K562 (cell line): ENCODE results near the gene COL5A1. TPM values are rescaled to one million over a fixed set of nuclear protein-coding genes. Genes with fewer than 3 reads are reported as not detected.

Experiments used
- ATAC-seq: fragments of 200-7000 bp; cut with Tn5 transposase; 3 replicates; pipeline ENCODE4 v1.9.1; 2020; ENCODE audit warnings: moderate library complexity
- BruUV-seq: library from RNA; stranded (reverse); fragments of 400-500 nt; replicated peaks from 2 replicates; lab custom pipeline; 2021; lab: Mats Ljungman, UMichigan
- CTCF ChIA-PET: fragments of 300-600 bp; formaldehyde crosslinking; extraction: SDS; loops from one replicate; lab custom pipeline; 2021; ENCODE audit warnings: low intra/inter-chr PET ratio; lab: Yijun Ruan, JAX
- POLR2A ChIA-PET: fragments of 300-600, 350-650 bp; sonication (Branson Sonifier 250); formaldehyde crosslinking; extraction: SDS; loops from one replicate; lab custom pipeline; 2021; ENCODE audit warnings: antibody characterized with exemption, inconsistent platforms; lab: Yijun Ruan, JAX
- DNase-seq, 4 experiments: peaks; one replicate each; pipeline versions ENCODE4 v3.0.0 to v3.0.0-alpha.2; 2011 to 2018; ENCODE audit warnings: low spot score in 3 of 4, mixed read lengths in 3 of 4; ENCODE audit errors: extremely low read depth in 1 of 4
- FAIRE-seq: peaks from 2 replicates; lab custom pipeline; 2011; peaks lifted over from hg19 to GRCh38; lab: Jason Lieb, UNC
- H2AFZ ChIP-seq: 2 replicates; pipeline ENCODE4 v1.6.0; 2011; ENCODE audit warnings: low read depth, low read length, control low read depth, inconsistent platforms
- H3K27ac ChIP-seq: fragments of 200-600 bp; 3 replicates; pipeline ENCODE4 v1.8.0; 2011; ENCODE audit warnings: low read depth, mild to moderate bottlenecking, control low read depth, inconsistent platforms, low read length, moderate library complexity, mixed read lengths; ENCODE audit errors: extremely low read depth
- H3K27me3 ChIP-seq, 2 experiments: fragments of 300-600 bp in 1 of 2; 2 replicates in 1 of 2; 3 replicates in 1 of 2; pipeline versions ENCODE4 v1.6.0 to v1.8.0; 2011; ENCODE audit warnings: inconsistent platforms in 2 of 2, low read length in 2 of 2, mild to moderate bottlenecking in 1 of 2, mixed read lengths in 1 of 2, moderate library complexity in 1 of 2; ENCODE audit not compliant: control insufficient read depth in 2 of 2, insufficient read depth in 2 of 2
- H3K36me3 ChIP-seq: fragments of 300-600 bp; 3 replicates; pipeline ENCODE4 v1.8.0; 2011; ENCODE audit warnings: mild to moderate bottlenecking, low read length, inconsistent platforms; ENCODE audit not compliant: control insufficient read depth, insufficient read depth
- H3K4me1 ChIP-seq, 2 experiments: fragments of 200-600 bp in 1 of 2; replicated peaks in 1 of 2; 2 replicates in 1 of 2; 3 replicates in 1 of 2; pipeline versions ENCODE4 v1.5.1 to v1.8.0; 2011; ENCODE audit warnings: inconsistent platforms in 2 of 2, low read length in 2 of 2, mild to moderate bottlenecking in 1 of 2, mixed read lengths in 1 of 2, moderate library complexity in 1 of 2; ENCODE audit not compliant: control insufficient read depth in 2 of 2, insufficient read depth in 2 of 2
- H3K4me2 ChIP-seq: 2 replicates; pipeline ENCODE4 v1.6.1; 2011; ENCODE audit warnings: low read length, control low read depth, inconsistent platforms, mixed read lengths; ENCODE audit not compliant: insufficient read depth
- H3K4me3 ChIP-seq: fragments of 200-600 bp; sonication (generic), shearing (Covaris generic); 2 replicates; pipeline ENCODE4 v1.5.1; 2016; ENCODE audit warnings: control low read depth, inconsistent platforms
- H3K79me2 ChIP-seq: fragments of 200-600 bp; 3 replicates; pipeline ENCODE4 v1.8.0; 2011; ENCODE audit warnings: low read length, inconsistent platforms; ENCODE audit not compliant: control insufficient read depth, insufficient read depth
- H3K9ac ChIP-seq, 2 experiments: 2 replicates each; pipeline versions ENCODE4 v1.6.0 to v1.6.1; 2011; ENCODE audit warnings: low read depth in 2 of 2, low read length in 2 of 2, control low read depth in 1 of 2, inconsistent platforms in 1 of 2, mild to moderate bottlenecking in 1 of 2, mixed read lengths in 1 of 2; ENCODE audit not compliant: insufficient read depth in 1 of 2
- H3K9me1 ChIP-seq: one replicate; pipeline ENCODE4 v1.6.0; 2011; ENCODE audit warnings: inconsistent platforms, mild to moderate bottlenecking, low read length, moderate library complexity; ENCODE audit not compliant: control insufficient read depth, insufficient read depth
- H3K9me3 ChIP-seq: replicated peaks from 2 replicates; pipeline ENCODE4 v1.5.1; 2011; ENCODE audit warnings: low read depth, low read length, inconsistent platforms; ENCODE audit not compliant: control insufficient read depth, insufficient read depth
- H4K20me1 ChIP-seq: replicated peaks from 2 replicates; pipeline ENCODE4 v1.6.1; 2011; ENCODE audit warnings: low read length, inconsistent platforms, mixed read lengths; ENCODE audit not compliant: control insufficient read depth, insufficient read depth
- FOXM1 ChIP-seq, 2 experiments: fragments of 450-650 bp in 1 of 2; sonication (generic) in 1 of 2; formaldehyde crosslinking in 1 of 2; IDR thresholded peaks; 2 replicates each; pipeline versions ENCODE4 v1.6.1 to v1.9.0; 2017 to 2022; ENCODE audit warnings: low read depth in 2 of 2, mild to moderate bottlenecking in 2 of 2, missing genetic modification reagents in 1 of 2, moderate library complexity in 1 of 2
- JUND ChIP-seq, 2 experiments: IDR thresholded peaks; 2 replicates in 1 of 2; 3 replicates in 1 of 2; pipeline ENCODE4 v1.6.1; 2011; ENCODE audit warnings: borderline replicate concordance in 2 of 2, low read depth in 2 of 2, low read length in 2 of 2, improper control_type of control experiment in 1 of 2, missing biosample characterization in 1 of 2, missing genetic modification characterization in 1 of 2, missing genetic modification reagents in 1 of 2
- KLF16 ChIP-seq: IDR thresholded peaks from 2 replicates; pipeline ENCODE4 v1.6.1; 2016; ENCODE audit warnings: antibody characterized with exemption
- MTA3 ChIP-seq: fragments of 450-650 bp; formaldehyde crosslinking; IDR thresholded peaks from 2 replicates; pipeline ENCODE4 v1.6.1; 2017; ENCODE audit warnings: mild to moderate bottlenecking, borderline replicate concordance
- NCOA2 ChIP-seq, 2 experiments: fragments of 450-650 bp; IDR thresholded peaks; 2 replicates each; pipeline ENCODE4 v1.6.1; 2018; ENCODE audit warnings: mild to moderate bottlenecking in 2 of 2, moderate library complexity in 1 of 2; ENCODE audit not compliant: partially characterized antibody in 2 of 2
- NUFIP1 ChIP-seq: fragments of 450-650 bp; IDR thresholded peaks from 2 replicates; pipeline ENCODE4 v1.6.1; 2018; ENCODE audit not compliant: partially characterized antibody
- RBM14 ChIP-seq: fragments of 200-400 bp; formaldehyde crosslinking; IDR thresholded peaks from 2 replicates; pipeline ENCODE4 v1.6.1; 2018; ENCODE audit warnings: low read depth, mild to moderate bottlenecking, low read length, moderate library complexity, borderline replicate concordance; ENCODE audit not compliant: insufficient read depth
- ZNF121 ChIP-seq: sonication (generic); formaldehyde crosslinking; conservative IDR thresholded peaks from 2 replicates; pipeline ENCODE4 v1.8.0; 2022; ENCODE audit warnings: missing genetic modification reagents
- ZNF217 ChIP-seq: sonication (generic); formaldehyde crosslinking; IDR thresholded peaks from 2 replicates; pipeline ENCODE4 v1.8.0; 2022; ENCODE audit warnings: mild to moderate bottlenecking, missing genetic modification reagents
- ZNF253 ChIP-seq: fragments of 250-450 bp; sonication (Bioruptor Pico); conservative IDR thresholded peaks from 2 replicates; pipeline ENCODE4 v1.6.1; 2021; ENCODE audit warnings: mild to moderate bottlenecking
- ZSCAN32 ChIP-seq: fragments of 450-650 bp; formaldehyde crosslinking; IDR thresholded peaks from 2 replicates; pipeline ENCODE4 v1.4.0; 2020; ENCODE audit warnings: mild to moderate bottlenecking, moderate library complexity
- WGBS: fragments of 100-300 bp; shearing (Covaris generic); methylation state at CpG from one replicate; pipeline ENCODE4 v1.1.6; 2016; ENCODE audit warnings: low coverage, mixed read lengths; ENCODE audit not compliant: insufficient coverage; ENCODE audit errors: missing lambda C conversion rate; 5-methylcytosine and 5-hydroxymethylcytosine counted together
- in situ Hi-C: fragments of 300-500 bp; cut with MboI; formaldehyde crosslinking; loops from 4 replicates; pipeline ENCODE4 v1.15.0; 2018; ENCODE audit warnings: inconsistent platforms, mixed read lengths
- intact Hi-C: fragments of 100-400 bp; cut with micrococcal nuclease; formaldehyde crosslinking; loops from 2 replicates; pipeline ENCODE4 v1.14.2; 2022
- polyA plus RNA-seq, 8 experiments: library from polyadenylated mRNA; depleted of rRNA in 4 of 8; stranded (reverse) in 5 of 8; unstranded in 3 of 8; fragments of >200 nt; fragmentation: Nextera tagmentation in 2 of 8; fragmentation: Illumina TruSeq in 1 of 8; extraction: Ambion mirVana in 2 of 8; extraction: Trizol in 1 of 8; gene quantifications; 2 replicates each; pipeline versions ENCODE4 v1.2.1 to v1.2.3, GENCODE V29; 2011 to 2014; ENCODE audit warnings: inconsistent platforms in 1 of 8, missing spikeins in 1 of 8
- total RNA-seq, 7 experiments: library from RNA; depleted of rRNA in 6 of 7; stranded (reverse); fragments of >200 nt in 6 of 7; fragmentation: Illumina TruSeq in 2 of 7; extraction: Trizol in 2 of 7; gene quantifications; 2 replicates each; pipeline versions ENCODE4 v1.2.1 to v1.2.3, GENCODE V29; 2011 to 2021; ENCODE audit warnings: low replicate concordance in 1 of 7
- TF ChIP-seq, protein P1 (sequence below): fragments of 450-650 bp; IDR thresholded peaks from 2 replicates; pipeline ENCODE4 v1.7.1; 2018; ENCODE audit warnings: mild to moderate bottlenecking, low read depth; ENCODE audit not compliant: partially characterized antibody
- TF ChIP-seq, protein P2 (sequence below): fragments of 450-650 bp; formaldehyde crosslinking; IDR thresholded peaks from 2 replicates; pipeline ENCODE4 v1.4.0; 2020; ENCODE audit warnings: mild to moderate bottlenecking
- TF ChIP-seq, protein P3 (sequence below): fragments of 450-650 bp; IDR thresholded peaks from 2 replicates; pipeline ENCODE4 v1.6.1; 2016; ENCODE audit warnings: mild to moderate bottlenecking

Gene COL5A1
- total and polyA plus RNA-seq, 9 of the 15 experiments (the other 6 are each of a cell fraction or from before 2014, with no cell fraction given) = under 0.01 to 0.13 (median 0.04) TPM; not detected in 6

DNA sequence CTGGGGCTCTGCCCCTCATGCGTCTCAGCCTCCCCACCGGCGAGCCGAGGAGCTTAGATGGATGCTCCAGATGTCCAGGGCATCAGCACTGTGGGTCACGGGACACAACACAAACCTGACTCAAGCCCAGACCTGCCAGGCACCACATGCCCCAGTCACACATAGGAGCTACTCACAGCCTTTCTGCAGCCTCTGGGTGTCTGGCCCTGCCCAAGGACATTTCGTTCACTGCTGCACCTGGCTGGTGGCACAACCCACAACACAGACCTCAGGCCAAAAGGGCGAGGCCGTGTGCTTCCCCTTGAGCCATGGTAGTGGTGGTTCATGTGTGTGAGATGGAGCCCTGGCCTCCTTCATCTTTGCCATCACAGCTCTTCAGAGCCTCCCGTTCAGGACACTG is 149.4 kb downstream of the COL5A1 start:
- intact Hi-C loops (no loop called here), in situ Hi-C loops (no loop called here)
- Histone ChIP-seq H3K27ac (no peak overlapping the region), H3K9ac (no peak overlapping the region), H3K79me2 (no peaks in the 10 kb centered on the region), H3K4me3 (no peak overlapping the region), H3K27me3 (peaks cover 11 to 44% of the 10 kb centered on the region in 2 experiments), H2AFZ (no peak overlapping the region), H3K9me3 (no peaks in the 10 kb centered on the region), H3K9me1 (no peaks in the 10 kb centered on the region), H3K4me1 (no peaks in the 10 kb centered on the region), H3K36me3 (no peaks in the 10 kb centered on the region), H3K4me2 (no peak overlapping the region), H4K20me1 (no peaks in the 10 kb centered on the region)
- FAIRE-seq = no peak
- ChIA-PET CTCF (no interaction called here), POLR2A (no interaction called here)
- ATAC-seq = no peak
- no peak for DNase-seq
- WGBS = 0% methylated on average over 9 of the region's 9 CpGs
- TF ChIP-seq ZNF253 (CRISPR knock-in tag) (no peak), NCOA2 (IDR thresholded peaks at IDR 0.05; ENCODE audit: partially characterized antibody in 2 of 2) (no peak), NUFIP1 (no peak), MTA3 (no peak), FOXM1 (IDR thresholded peaks at IDR 0.05; ENCODE audit: low read depth) (no peak), FOXM1 (CRISPR knock-in tag; IDR thresholded peaks at IDR 0.05; ENCODE audit: low read depth) (no peak), ZSCAN32 (CRISPR knock-in tag) (no peak), JUND (IDR thresholded peaks at IDR 0.05; ENCODE audit: borderline replicate concordance, low read depth, low read length) (no peak), JUND (tag; IDR thresholded peaks at IDR 0.05; ENCODE audit: borderline replicate concordance, low read depth, low read length) (no peak), RBM14 (no peak), KLF16 (no peak), ZNF121 (CRISPR knock-in tag) (no peak), ZNF217 (CRISPR knock-in tag) (no peak)
- TF ChIP-seq, protein P1, sequence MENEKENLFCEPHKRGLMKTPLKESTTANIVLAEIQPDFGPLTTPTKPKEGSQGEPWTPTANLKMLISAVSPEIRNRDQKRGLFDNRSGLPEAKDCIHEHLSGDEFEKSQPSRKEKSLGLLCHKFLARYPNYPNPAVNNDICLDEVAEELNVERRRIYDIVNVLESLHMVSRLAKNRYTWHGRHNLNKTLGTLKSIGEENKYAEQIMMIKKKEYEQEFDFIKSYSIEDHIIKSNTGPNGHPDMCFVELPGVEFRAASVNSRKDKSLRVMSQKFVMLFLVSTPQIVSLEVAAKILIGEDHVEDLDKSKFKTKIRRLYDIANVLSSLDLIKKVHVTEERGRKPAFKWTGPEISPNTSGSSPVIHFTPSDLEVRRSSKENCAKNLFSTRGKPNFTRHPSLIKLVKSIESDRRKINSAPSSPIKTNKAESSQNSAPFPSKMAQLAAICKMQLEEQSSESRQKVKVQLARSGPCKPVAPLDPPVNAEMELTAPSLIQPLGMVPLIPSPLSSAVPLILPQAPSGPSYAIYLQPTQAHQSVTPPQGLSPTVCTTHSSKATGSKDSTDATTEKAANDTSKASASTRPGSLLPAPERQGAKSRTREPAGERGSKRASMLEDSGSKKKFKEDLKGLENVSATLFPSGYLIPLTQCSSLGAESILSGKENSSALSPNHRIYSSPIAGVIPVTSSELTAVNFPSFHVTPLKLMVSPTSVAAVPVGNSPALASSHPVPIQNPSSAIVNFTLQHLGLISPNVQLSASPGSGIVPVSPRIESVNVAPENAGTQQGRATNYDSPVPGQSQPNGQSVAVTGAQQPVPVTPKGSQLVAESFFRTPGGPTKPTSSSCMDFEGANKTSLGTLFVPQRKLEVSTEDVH = no peak
- TF ChIP-seq, protein P2, sequence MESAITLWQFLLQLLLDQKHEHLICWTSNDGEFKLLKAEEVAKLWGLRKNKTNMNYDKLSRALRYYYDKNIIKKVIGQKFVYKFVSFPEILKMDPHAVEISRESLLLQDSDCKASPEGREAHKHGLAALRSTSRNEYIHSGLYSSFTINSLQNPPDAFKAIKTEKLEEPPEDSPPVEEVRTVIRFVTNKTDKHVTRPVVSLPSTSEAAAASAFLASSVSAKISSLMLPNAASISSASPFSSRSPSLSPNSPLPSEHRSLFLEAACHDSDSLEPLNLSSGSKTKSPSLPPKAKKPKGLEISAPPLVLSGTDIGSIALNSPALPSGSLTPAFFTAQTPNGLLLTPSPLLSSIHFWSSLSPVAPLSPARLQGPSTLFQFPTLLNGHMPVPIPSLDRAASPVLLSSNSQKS (CRISPR knock-in tag) = no peak
- TF ChIP-seq, protein P3, sequence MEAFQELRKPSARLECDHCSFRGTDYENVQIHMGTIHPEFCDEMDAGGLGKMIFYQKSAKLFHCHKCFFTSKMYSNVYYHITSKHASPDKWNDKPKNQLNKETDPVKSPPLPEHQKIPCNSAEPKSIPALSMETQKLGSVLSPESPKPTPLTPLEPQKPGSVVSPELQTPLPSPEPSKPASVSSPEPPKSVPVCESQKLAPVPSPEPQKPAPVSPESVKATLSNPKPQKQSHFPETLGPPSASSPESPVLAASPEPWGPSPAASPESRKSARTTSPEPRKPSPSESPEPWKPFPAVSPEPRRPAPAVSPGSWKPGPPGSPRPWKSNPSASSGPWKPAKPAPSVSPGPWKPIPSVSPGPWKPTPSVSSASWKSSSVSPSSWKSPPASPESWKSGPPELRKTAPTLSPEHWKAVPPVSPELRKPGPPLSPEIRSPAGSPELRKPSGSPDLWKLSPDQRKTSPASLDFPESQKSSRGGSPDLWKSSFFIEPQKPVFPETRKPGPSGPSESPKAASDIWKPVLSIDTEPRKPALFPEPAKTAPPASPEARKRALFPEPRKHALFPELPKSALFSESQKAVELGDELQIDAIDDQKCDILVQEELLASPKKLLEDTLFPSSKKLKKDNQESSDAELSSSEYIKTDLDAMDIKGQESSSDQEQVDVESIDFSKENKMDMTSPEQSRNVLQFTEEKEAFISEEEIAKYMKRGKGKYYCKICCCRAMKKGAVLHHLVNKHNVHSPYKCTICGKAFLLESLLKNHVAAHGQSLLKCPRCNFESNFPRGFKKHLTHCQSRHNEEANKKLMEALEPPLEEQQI = no peak
- BruUV-seq = no TSS peak
